H9 (cell line): ENCODE measurements around the gene ADAM23. TPM values are rescaled to one million over a fixed set of nuclear protein-coding genes. Genes with fewer than 3 reads are reported as not detected.

ENCODE experiments used
- DNase-seq: peaks from one replicate; pipeline ENCODE4 v3.0.0-alpha.2; 2017
- H2AFZ ChIP-seq: one replicate; pipeline ENCODE4 v1.6.1; 2013; ENCODE audit warnings: mild to moderate bottlenecking, low read length, control low read depth, moderate library complexity
- H2AK5ac ChIP-seq: 2 replicates; pipeline ENCODE4 v1.6.1; 2013; ENCODE audit warnings: low read length, control low read depth, mixed read lengths; ENCODE audit not compliant: insufficient read length
- H2BK120ac ChIP-seq: one replicate; pipeline ENCODE4 v1.6.1; 2013; ENCODE audit warnings: low read depth, mild to moderate bottlenecking, low read length, control low read depth, inconsistent platforms; ENCODE audit not compliant: poor library complexity, severe bottlenecking
- H2BK12ac ChIP-seq: 2 replicates; pipeline ENCODE4 v1.6.1; 2013; ENCODE audit warnings: low read length, control low read depth, mixed read lengths, low read depth; ENCODE audit not compliant: insufficient read length
- H2BK15ac ChIP-seq: 2 replicates; pipeline ENCODE4 v1.6.1; 2013; ENCODE audit warnings: low read depth, low read length, control low read depth
- H2BK20ac ChIP-seq: one replicate; pipeline ENCODE4 v1.6.1; 2013; ENCODE audit warnings: low read depth, mild to moderate bottlenecking, low read length, control low read depth, inconsistent platforms; ENCODE audit not compliant: poor library complexity, severe bottlenecking
- H2BK5ac ChIP-seq: 2 replicates; pipeline ENCODE4 v1.6.1; 2013; ENCODE audit warnings: low read length, control low read depth, mixed read lengths; ENCODE audit not compliant: insufficient read length
- H3K14ac ChIP-seq: 2 replicates; pipeline ENCODE4 v1.6.1; 2013; ENCODE audit warnings: low read length, control low read depth; ENCODE audit not compliant: insufficient read depth
- H3K18ac ChIP-seq: 2 replicates; pipeline ENCODE4 v1.6.1; 2013; ENCODE audit warnings: low read depth, mild to moderate bottlenecking, mixed read lengths, low read length, control low read depth; ENCODE audit not compliant: insufficient read length
- H3K23ac ChIP-seq: 2 replicates; pipeline ENCODE4 v1.6.1; 2013; ENCODE audit warnings: low read length, control low read depth, mixed read lengths, low read depth; ENCODE audit not compliant: insufficient read length
- H3K23me2 ChIP-seq: 2 replicates; pipeline ENCODE4 v1.6.1; 2013; ENCODE audit warnings: low read depth, mild to moderate bottlenecking, mixed read lengths, low read length, control low read depth; ENCODE audit not compliant: insufficient read length, poor library complexity, severe bottlenecking
- H3K27ac ChIP-seq: 2 replicates; pipeline ENCODE4 v1.5.1; 2013; ENCODE audit warnings: low read length, control low read depth, mixed read lengths, low read depth; ENCODE audit not compliant: insufficient read length
- H3K27me3 ChIP-seq: 2 replicates; pipeline ENCODE4 v1.6.1; 2013; ENCODE audit warnings: low read length, control low read depth, inconsistent platforms; ENCODE audit not compliant: insufficient read depth
- H3K4ac ChIP-seq: 2 replicates; pipeline ENCODE4 v1.6.1; 2013; ENCODE audit warnings: low read depth, mild to moderate bottlenecking, control low read depth, inconsistent platforms, low read length, moderate library complexity
- H3K4me1 ChIP-seq: 2 replicates; pipeline ENCODE4 v1.6.1; 2013; ENCODE audit warnings: low read length, control low read depth, inconsistent platforms; ENCODE audit not compliant: insufficient read depth
- H3K4me2 ChIP-seq: 2 replicates; pipeline ENCODE4 v1.6.1; 2013; ENCODE audit warnings: low read length, control low read depth, mixed read lengths; ENCODE audit not compliant: insufficient read length, insufficient read depth
- H3K56ac ChIP-seq: 2 replicates; pipeline ENCODE4 v1.6.1; 2013; ENCODE audit warnings: low read depth, mild to moderate bottlenecking, mixed read lengths, low read length, control low read depth; ENCODE audit not compliant: insufficient read length
- H3K79me1 ChIP-seq: 2 replicates; pipeline ENCODE4 v1.6.1; 2013; ENCODE audit warnings: low read depth, mild to moderate bottlenecking, moderate library complexity, low read length, control low read depth, inconsistent platforms; ENCODE audit not compliant: insufficient read depth, poor library complexity, severe bottlenecking
- H3K79me2 ChIP-seq: 2 replicates; pipeline ENCODE4 v1.6.1; 2013; ENCODE audit warnings: low read length, control low read depth, inconsistent platforms; ENCODE audit not compliant: insufficient read depth
- H3K9ac ChIP-seq: 2 replicates; pipeline ENCODE4 v1.6.1; 2013; ENCODE audit warnings: low read length, control low read depth, mixed read lengths; ENCODE audit not compliant: insufficient read length; ENCODE audit errors: extremely low read depth
- H3K9me3 ChIP-seq: one replicate; pipeline ENCODE4 v1.6.1; 2013; ENCODE audit warnings: low read depth, low read length, inconsistent platforms; ENCODE audit not compliant: control insufficient read depth
- H3T11ph ChIP-seq: one replicate; pipeline ENCODE4 v1.6.1; 2013; ENCODE audit warnings: mild to moderate bottlenecking, low read length, control low read depth, inconsistent platforms
- H4K20me1 ChIP-seq: one replicate; pipeline ENCODE4 v1.6.1; 2013; ENCODE audit not compliant: control insufficient read depth, insufficient read length, insufficient read depth
- H4K5ac ChIP-seq: 2 replicates; pipeline ENCODE4 v1.6.1; 2013; ENCODE audit warnings: low read depth, mild to moderate bottlenecking, mixed read lengths, low read length, control low read depth; ENCODE audit not compliant: insufficient read length
- H4K8ac ChIP-seq: replicated peaks from 2 replicates; pipeline ENCODE4 v1.6.1; 2013; ENCODE audit warnings: low read length, control low read depth, mixed read lengths, low read depth; ENCODE audit not compliant: insufficient read length
- H4K91ac ChIP-seq: 2 replicates; pipeline ENCODE4 v1.6.1; 2013; ENCODE audit warnings: low read depth, mild to moderate bottlenecking, moderate library complexity, mixed read lengths, low read length, control low read depth; ENCODE audit not compliant: insufficient read length
- H3K27ac Mint-ChIP-seq, 3 experiments: 2 replicates in 2 of 3; 3 replicates in 1 of 3; pipeline ENCODE4 v1.8.0; 2020 to 2021; ENCODE audit warnings: mixed read lengths in 3 of 3, mild to moderate bottlenecking in 1 of 3, moderate library complexity in 1 of 3
- H3K27me3 Mint-ChIP-seq: 2 replicates; pipeline ENCODE4 v1.8.0; 2021; ENCODE audit warnings: low read depth, mild to moderate bottlenecking, moderate library complexity, mixed read lengths
- H3K36me3 Mint-ChIP-seq, 3 experiments: 2 replicates in 2 of 3; 3 replicates in 1 of 3; pipeline ENCODE4 v1.8.0; 2020 to 2021; ENCODE audit warnings: low read depth in 3 of 3, mixed read lengths in 3 of 3; ENCODE audit not compliant: insufficient read depth in 1 of 3
- H3K4me1 Mint-ChIP-seq, 2 experiments: 2 replicates each; pipeline ENCODE4 v1.8.0; 2020; ENCODE audit warnings: mixed read lengths in 2 of 2
- H3K4me3 Mint-ChIP-seq, 2 experiments: 2 replicates in 1 of 2; 3 replicates in 1 of 2; pipeline ENCODE4 v1.8.0; 2020 to 2021; ENCODE audit warnings: mild to moderate bottlenecking in 2 of 2, mixed read lengths in 2 of 2, moderate library complexity in 1 of 2
- H3K9me3 Mint-ChIP-seq, 2 experiments: 2 replicates in 1 of 2; 3 replicates in 1 of 2; pipeline ENCODE4 v1.8.0; 2020; ENCODE audit warnings: mild to moderate bottlenecking in 2 of 2, mixed read lengths in 2 of 2, moderate library complexity in 1 of 2
- WGBS: extraction: QIAGEN DNeasy Blood & Tissue Kit; methylation state at CpG from one replicate; pipeline ENCODE4 v1.1.7; 2013; ENCODE audit warnings: missing lambda C conversion rate, low lambda C conversion rate, mixed read lengths; ENCODE audit not compliant: insufficient read length; ENCODE audit errors: extremely low coverage; 5-methylcytosine and 5-hydroxymethylcytosine counted together
- total RNA-seq: library from RNA; stranded (reverse); gene quantifications from 2 replicates; pipeline ENCODE4 v1.2.1, GENCODE V29; 2021
- TF ChIP-seq, protein P1 (sequence below): fragments of 200-600 bp; sonication (generic); conservative IDR thresholded peaks from 3 replicates; pipeline ENCODE4 v1.8.0; 2021; ENCODE audit warnings: antibody characterized with exemption, mild to moderate bottlenecking

ADAM23 gene
- total RNA-seq, 1 experiment from 2014 or later, result 21.4 TPM

DNA sequence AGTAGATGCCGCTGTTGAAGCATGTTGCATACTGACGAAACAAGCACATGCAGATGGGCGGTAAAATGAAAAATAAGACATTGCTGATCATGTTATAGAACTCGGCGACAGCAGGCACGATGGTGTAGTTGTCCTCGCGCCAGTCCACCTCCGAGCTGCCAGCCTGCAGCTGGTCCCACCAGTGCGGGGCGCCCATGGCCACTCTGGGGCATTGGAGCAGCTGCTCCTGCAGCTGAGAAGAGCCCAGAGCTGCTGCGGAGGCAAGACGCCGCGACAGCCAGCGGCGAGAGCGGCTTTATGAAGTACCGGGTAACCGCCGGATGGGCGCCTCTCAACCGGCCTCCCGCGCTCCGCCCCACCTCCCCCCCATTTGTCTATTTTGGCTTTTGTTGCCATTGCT is 32.6 kb upstream of the ADAM23 start:
- Histone ChIP-seq H3K27ac (no peak overlapping the region), H2AFZ (no peak overlapping the region), H2BK15ac (no peak overlapping the region), H3K4ac (no peak overlapping the region), H3K9me3 (no peaks in the 10 kb centered on the region), H4K91ac (no peak overlapping the region), H3K14ac (no peak overlapping the region), H3K56ac (no peak overlapping the region), H4K20me1 (no peaks in the 10 kb centered on the region), H2BK12ac (no peak overlapping the region), H3K23me2 (no peaks in the 10 kb centered on the region), H3K23ac (no peak overlapping the region), H3K18ac (no peak overlapping the region), H2AK5ac (no peak overlapping the region), H2BK20ac (no peak overlapping the region), H3K9ac (no peak overlapping the region), H3K79me1 (no peaks in the 10 kb centered on the region), H3K4me1 (no peaks in the 10 kb centered on the region), H4K5ac (no peak overlapping the region), H3K4me2 (no peak overlapping the region), H4K8ac (no peak overlapping the region), H3K27me3 (no peaks in the 10 kb centered on the region), H3K79me2 (no peaks in the 10 kb centered on the region), H2BK120ac (no peak overlapping the region), H2BK5ac (no peak overlapping the region), H3T11ph (no peak overlapping the region)
- TF ChIP-seq, protein P1, sequence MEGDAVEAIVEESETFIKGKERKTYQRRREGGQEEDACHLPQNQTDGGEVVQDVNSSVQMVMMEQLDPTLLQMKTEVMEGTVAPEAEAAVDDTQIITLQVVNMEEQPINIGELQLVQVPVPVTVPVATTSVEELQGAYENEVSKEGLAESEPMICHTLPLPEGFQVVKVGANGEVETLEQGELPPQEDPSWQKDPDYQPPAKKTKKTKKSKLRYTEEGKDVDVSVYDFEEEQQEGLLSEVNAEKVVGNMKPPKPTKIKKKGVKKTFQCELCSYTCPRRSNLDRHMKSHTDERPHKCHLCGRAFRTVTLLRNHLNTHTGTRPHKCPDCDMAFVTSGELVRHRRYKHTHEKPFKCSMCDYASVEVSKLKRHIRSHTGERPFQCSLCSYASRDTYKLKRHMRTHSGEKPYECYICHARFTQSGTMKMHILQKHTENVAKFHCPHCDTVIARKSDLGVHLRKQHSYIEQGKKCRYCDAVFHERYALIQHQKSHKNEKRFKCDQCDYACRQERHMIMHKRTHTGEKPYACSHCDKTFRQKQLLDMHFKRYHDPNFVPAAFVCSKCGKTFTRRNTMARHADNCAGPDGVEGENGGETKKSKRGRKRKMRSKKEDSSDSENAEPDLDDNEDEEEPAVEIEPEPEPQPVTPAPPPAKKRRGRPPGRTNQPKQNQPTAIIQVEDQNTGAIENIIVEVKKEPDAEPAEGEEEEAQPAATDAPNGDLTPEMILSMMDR, result no peak
- H3K4me1 Mint-ChIP-seq, result no peaks in the 10 kb centered on the region
- DNase-seq, result no peak
- H3K27me3 Mint-ChIP-seq, result peaks cover 14% of the 10 kb centered on the region
- H3K4me3 Mint-ChIP-seq, result no peak overlapping the region
- peaks cover 0 to 5% of the 10 kb centered on the region in 2 experiments; a peak in 3 of 5 replicates for H3K9me3 Mint-ChIP-seq
- no peak overlapping the region for H3K27ac Mint-ChIP-seq
- H3K36me3 Mint-ChIP-seq, result peaks cover 0 to 3% (median 1%) of the 10 kb centered on the region in 3 experiments; a peak in 2 of 7 replicates
- no CpG with 5 or more reads among the region's 26 CpGs for WGBS
